Nucleus accumbens (tissue), 56 donors: Measurements from ENCODE around the gene NDUFB7.
"Not testable (repeated sequence)": the region's sequence is repeated elsewhere in the genome, so short reads cannot be mapped to it uniquely, and the experiment has no call there.

Source experiments
- DNase-seq, 56 donors: peaks; one replicate each; lab custom pipeline; 2025; lab: John Stamatoyannopoulos, UW

Gene NDUFB7

GRCh38 chr19:14554382-14554812 lies 17.5 kb downstream of the NDUFB7 start:
- DNase-seq = peak in 17 of 56 donors; percentile 8 to 47 (median 23)

DNA sequence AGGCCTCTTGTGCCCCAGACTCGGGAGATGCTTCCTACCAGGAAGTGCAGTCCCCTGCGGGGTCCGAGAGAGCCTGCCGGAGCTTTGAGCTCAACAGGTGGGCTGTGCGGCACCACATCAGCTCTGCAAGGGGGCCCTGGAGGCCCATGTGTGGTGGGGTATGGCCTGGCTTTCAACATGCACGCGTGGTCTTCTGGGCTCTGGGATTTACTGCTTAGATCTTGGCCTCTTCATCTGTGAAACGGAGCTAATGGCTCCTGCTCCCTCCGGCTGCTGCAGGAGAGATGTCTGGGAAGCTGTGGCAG lies 18.0 kb downstream of the NDUFB7 start:
- no peak for DNase-seq

DNA sequence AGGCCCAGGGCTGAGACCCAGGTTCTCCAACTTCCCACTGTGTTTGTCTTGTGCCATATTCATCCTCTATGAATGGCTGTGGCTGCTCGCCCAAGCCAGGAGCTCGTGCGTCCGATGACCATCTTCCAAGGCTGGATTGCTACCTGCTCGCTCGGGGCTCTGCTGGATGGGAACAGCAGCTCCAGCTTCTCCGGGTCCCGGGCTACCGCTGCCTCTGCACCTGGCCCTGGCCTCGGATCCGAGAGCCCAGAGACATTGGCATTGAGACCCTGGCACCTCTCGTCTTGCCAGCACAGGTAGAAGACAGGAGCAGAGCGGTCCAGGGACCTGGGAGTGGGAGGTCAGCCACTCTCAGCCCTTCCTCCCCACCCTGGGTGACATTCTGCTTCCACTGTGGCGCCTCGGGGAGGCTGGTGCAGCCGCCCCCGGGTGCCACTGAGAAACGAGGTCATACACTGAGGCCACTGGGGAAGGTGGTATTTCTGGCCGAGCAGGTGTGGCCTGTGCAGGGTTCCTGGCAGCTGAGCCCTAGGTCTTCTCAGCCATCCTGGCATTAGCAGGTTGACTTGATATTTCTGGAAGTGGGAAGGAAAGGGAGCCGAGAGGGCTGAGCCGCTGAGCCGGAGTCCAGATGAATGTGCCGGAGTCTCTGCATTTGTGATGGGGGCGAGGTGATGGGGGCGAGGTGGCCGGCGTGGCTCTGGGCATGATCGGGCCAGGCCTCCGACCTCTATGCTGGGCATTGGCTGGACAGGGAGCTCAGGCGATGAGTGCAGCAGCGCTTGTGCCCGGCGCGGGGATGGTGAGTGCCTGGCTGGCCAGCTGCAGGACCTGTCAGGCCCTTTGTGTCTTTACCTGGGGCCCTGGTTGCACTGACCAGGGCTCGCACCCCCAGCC lies 18.6 kb downstream of the NDUFB7 start:
- DNase-seq = no peak

DNA sequence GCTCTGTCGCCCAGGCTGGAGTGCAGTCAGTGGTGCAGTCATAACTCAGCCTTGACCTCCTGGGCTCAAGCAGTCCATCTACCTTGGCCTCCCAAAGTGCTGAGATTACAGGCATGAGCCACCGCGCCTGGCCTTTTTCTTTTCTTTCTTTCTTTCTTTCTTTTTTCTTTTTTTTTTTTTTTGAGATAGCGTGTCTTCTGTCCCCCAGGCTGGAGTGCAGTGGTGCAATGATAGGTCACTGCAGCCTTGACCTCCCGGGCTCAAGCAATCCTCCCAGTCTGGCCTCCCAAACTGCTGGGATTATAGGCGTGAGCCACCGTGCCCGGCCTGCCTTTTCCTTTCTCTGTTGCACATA lies 19.9 kb downstream of the NDUFB7 start:
- not testable (repeated sequence) for DNase-seq

DNA sequence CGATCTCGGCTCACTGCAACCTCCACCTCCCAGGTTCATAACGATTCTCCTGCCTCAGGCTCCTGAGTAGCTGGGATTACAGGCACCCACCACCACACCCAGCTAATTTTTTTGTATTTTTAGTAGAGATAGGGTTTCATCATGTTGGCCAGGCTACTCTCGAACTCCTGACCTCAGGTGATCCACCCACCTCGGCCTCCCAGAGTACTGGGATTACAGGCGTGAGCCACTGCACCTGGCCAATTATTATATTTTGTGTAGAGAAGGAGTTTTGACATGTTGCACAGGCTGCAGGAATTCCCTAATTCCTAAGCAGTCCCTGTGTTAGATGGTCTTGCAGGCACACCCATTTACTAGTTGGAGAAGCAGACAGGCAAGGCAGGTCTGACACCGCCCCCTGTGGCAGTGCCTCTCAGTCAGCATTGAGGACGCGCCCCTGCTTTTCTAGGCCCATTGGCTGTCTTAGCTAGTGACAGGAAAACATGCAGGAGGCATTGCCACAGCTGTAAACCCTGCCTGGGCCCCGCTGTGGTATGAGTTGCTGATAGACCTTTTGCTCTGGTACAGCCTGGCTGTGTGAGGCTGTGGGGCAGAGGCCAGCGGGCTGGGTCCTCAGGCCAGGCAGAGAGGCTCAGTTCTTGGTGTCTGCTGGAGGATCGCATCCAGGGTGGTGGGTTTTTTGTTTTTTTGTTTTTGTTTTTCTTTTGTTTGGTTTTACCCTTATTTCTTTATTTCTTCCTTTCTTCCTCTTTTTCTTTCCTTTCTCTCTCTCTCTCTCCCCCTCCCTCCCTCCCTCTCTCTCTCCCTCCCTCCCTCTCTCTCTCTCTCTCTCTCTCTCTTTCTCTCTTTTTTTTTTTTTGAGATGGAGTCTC lies 20.5 kb downstream of the NDUFB7 start:
- peak in 25 of 56 donors; percentile 8 to 58 (median 25) for DNase-seq

GRCh38 chr19:14550201-14550754 lies 21.6 kb downstream of the NDUFB7 start:
- DNase-seq = no peak

GRCh38 chr19:14545716-14546082 lies 26.2 kb downstream of the NDUFB7 start:
- no peak for DNase-seq

GRCh38 chr19:14544977-14545715 lies 26.7 kb downstream of the NDUFB7 start:
- DNase-seq = peak; percentile 25 to 97 (median 90)

DNA sequence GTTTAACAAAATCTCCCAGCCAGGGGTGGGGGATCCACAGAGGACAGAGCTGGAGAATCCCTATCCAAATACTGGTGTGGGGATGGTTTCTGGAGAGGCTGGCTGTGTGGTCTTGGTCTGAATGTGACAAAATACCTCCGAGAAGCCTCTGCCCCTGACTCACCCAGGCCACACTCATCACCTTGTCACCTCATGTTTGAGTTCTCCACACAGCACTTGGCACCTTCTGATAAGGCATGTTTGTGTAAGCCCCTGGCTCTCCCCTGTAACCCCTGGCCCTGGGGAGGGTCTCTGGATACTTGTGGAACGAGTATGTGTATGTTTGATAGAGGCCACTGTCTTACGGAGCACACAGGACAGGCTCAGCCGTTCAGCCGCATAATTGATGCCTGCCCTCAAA lies 27.8 kb downstream of the NDUFB7 start:
- no peak for DNase-seq

DNA sequence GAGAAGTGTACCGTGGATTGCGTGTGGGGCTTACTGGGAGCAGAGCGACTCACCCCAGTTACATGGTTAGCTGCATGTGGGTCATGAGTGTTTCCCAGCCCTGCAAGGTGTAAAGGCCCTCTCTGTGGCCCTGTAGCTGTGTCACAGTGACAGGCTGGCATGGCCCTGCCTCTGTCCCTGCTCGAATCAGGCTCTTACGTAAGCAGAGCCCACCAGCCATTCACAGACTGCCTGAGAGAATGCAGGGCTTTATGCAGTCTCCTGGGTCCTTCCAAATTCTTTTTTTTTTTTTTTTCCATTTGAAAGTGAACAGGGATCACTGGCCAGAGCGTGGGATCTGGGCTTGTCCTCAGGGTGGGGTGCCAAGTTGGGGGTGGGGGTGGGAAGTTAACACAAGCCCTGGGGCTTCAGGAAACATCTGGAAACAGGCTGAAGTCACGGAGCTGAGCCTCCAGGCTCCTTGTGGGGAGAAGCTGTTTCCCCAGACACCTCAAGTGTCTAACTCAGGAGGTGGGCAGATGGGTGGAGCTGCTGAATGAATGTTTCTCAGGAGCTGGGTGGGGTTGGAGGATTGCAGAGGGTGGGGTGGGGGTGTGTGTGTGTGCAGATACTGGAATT lies 29.0 kb downstream of the NDUFB7 start:
- peak in 33 of 56 donors; percentile 13 to 83 (median 48) for DNase-seq

- DNase-seq = not testable (repeated sequence)
Observed at GRCh38 chr19:14541979-14542378, 29.9 kb downstream of the NDUFB7 start.

DNA sequence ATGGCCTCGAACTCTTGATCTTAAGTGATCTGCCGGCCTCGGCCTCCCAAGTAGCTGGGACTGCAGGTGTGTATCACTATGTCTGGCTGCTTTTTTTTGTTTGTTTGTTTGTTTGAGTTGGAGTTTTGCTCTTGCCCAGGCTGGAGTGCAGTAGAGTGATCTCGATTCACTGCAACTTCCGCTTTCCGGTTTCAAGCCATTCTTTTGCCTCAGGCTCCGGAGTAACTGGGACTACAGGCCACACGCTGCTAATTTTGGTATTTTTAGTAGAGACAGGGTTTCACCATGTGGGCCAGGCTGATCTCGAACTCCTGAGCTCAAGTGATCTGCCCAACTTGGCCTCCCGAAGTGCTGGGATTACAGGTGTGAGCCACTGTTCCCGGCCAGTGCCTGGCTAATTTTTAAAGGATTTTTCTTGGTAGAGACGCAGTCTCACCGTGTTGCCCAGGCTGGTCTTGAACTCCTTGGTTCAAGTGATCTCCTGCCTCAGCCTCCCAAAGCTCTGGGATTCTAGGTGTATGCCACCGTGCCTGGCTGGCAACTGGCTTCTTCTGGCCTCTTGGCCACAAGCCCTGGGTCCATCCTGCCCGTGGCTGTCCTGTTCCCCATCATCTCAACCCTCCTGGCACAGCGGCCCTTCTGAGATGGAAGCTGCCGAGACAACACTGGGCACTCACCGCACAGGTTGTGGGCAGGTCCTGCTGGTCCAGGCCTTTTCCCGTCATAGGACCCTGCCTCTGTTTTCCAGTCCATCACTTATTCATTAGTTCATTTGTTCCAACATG lies 30.9 kb downstream of the NDUFB7 start:
- no peak for DNase-seq

DNA sequence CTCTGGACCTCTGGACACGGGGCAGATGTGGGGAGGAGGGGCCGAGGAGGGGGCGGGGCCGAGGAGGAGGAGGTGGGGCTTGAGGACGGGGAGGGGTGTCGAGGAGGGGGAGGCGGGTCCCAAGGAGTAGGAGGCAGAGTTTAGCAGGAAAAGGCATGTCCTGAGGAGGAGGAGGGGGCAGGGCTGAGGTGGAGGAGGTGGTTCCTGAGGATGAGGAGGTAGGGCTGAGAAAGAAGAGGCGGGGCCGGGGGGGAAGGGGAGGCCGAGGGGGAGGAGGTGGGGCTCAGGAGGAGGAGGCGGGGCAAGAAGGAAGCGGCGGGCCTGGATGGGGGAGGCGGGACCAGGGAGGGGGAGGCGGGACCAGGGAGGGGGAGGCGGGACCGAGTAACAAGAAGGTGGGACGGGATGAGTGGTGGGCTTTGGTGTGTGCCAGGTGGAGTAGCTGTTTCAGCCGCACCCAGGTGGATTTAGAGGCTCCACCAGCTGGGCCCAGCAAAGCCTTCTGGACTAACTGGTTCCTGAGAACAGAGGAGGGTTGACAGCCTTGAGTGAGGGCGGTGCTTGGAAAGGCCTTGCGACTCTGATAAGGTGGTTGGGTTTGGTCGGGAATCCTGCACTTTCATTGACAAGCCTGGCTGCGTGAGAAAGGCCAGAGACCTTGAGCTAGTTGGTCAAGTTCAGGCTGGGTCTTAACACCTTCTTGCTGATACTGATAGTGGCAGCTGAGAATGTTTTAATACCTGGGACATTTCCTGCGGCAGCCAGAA lies 34.8 kb downstream of the NDUFB7 start:
- DNase-seq = peak in 10 of 56 donors; percentile 6 to 57 (median 35)

DNA sequence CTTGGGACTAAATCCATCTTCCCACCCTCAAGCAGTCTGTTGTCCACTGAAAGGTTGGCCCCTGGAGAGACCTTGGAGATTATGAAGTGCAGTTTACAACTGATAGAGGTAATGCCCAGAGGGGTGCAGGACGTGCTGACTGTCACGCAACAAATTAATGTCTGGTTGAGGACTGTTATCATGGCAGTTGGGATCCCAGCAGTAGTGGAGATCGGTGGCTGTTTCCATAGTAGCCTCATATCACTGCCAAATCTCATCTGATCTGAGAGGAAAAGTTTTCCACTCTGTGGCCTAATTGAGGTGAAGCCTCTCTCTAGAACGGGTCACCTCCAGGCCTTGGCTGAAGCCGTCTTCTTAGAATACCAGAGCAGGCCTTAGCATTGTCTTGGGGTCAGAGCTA lies 38.4 kb downstream of the NDUFB7 start:
- no peak for DNase-seq

GRCh38 chr19:14530506-14530905 lies 41.4 kb downstream of the NDUFB7 start:
- no peak for DNase-seq

DNA sequence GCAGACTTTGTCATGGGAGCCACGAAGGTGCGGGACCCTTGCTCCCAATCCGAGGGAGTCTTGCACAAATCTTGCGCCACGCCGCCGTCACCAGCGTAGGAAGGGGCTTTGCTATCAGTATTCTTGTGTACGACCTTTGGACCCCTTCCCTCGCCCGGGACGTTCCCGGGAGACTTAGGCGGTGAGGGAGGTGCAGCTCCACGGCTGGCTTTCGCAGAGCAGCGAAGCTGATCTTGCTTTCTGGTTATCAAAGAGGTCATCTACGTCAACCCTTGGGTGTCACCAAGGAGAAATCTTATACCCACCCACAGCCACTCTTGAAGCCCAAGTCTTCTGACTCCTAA lies 41.9 kb downstream of the NDUFB7 start:
- DNase-seq = peak in 5 of 56 donors; percentile 54 to 72 (median 61)

DNA sequence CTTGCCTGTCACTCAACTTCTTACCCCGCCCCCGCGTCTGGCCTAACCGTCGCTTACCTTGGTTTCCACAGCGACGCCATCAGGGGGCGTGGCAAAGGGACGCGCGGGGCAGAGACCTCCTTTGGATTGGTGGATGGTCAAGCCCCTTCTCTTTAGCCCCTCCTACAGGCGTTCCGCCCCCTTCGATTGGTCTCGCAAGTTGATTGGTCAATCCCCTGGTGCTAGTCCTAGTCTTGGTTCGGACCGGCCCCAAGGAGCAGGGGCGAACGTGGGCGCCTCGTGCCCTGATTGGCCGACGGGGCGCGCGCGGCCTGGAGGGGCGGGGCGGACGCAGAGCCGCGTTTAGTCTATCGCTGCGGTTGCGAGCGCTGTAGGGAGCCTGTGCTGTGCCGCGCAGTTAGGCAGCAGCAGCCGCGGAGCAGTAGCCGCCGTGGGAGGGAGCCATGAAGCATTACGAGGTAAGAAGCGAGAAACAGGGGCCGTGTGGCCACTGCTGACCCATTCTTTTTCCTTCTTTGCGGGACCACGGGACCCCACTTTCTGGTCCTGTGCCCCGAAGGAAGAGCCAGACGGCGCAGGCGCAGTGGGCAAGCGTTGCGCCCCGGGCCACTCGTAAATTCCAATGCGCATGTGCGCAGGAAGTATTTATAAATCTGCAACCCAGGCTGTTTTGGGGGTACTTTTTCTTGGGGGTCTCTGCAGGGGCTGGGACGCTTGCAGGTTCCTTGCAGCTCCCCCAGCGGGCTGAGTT lies 42.4 kb downstream of the NDUFB7 start, which contains the start of gene TECR:
Gene TECR (plus strand): TSS at position 341 of the 751 bp plus-strand sequence. CDS start 103 bp downstream, at position 444.
- peak; percentile 97 to 100 (median 100) for DNase-seq
